ENCODE data around the gene PIWIL4. TPM values are rescaled to one million over a fixed set of nuclear protein-coding genes. Genes with fewer than 3 reads are reported as not detected.
"Not testable (repeated sequence)": the region's sequence is repeated elsewhere in the genome, so short reads cannot be mapped to it uniquely, and the experiment has no call there.

Gene PIWIL4
- total RNA-seq, 1 donor from 2014 or later, result 1.5 TPM

- no peak for DNase-seq (ENCODE audit: low spot score)
Measured at GRCh38 chr11:94546886-94547285, 20.3 kb upstream of the PIWIL4 start.

- DNase-seq (ENCODE audit: low spot score), result no peak
Measured at GRCh38 chr11:94549146-94549545, 18.0 kb upstream of the PIWIL4 start.

GRCh38 chr11:94550513-94550912, 16.7 kb upstream of the PIWIL4 start:
- no peak for DNase-seq (ENCODE audit: low spot score)

DNA sequence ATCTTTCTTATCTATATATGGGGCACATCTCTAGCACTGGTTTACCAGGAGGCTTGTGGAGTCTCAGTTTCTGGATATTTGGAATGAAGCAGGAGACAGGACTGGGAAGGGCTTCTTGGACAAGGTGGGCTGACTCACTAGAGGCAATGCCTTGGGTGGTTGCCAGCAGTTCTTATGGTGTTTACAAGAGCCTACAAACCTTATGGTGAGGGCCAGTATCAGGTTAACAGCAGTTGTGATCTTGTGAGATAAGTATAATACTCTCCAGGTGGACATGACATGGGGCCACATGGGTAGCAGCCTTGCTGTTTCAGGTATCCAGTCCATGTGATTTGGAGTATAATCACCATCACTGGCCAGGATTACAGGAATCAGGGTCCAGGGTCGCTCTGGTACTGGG, 13.2 kb upstream of the PIWIL4 start:
- DNase-seq (ENCODE audit: low spot score), result no peak

DNA sequence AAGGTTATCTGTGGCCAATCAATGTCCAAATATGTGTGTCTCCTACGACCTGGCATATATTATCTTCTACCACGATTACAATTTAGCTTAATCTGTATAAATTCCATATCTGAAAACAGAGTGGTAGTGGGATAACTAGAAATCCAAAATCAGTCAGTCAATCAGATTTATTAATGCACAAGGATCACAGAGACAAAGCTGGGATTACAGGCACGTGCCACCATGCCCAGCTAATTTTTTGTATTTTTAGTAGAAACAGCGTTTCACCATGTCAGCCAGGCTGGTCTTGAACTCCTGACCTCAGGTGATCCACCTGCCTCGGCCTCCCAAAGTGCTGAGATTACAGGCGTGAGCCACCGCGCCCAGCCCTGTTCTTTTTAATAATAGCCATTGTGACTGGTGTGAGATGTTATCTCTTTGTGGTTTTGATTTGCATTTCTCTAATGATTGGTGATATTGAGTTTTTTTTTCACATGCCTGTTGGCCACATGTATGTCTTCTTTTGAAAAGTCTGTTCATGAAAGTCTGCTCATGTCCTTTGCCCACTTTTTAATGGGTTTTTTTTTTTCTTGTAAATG, 11.3 kb upstream of the PIWIL4 start:
- not testable (repeated sequence) for DNase-seq (ENCODE audit: low spot score)

DNA sequence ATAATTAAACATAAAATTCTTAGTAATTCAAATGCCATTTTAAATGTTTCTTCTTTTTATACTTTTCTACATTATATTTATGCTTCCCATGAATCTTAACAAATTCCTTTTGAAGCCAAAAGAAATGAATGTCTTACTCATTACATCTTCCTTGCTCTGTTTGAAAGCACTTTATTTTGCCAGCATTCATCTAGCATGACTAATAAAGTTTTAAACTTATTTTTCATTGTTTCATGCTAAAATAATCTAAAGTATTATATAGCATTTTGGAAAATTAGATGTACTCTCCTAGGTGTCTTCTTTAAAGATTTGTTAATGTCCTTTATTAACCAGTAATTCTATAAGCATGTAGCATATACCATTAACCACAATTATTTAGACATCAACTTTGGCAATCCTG, 9.7 kb upstream of the PIWIL4 start:
- DNase-seq (ENCODE audit: low spot score), result no peak

GRCh38 chr11:94557992-94558391, 9.2 kb upstream of the PIWIL4 start:
- no peak for DNase-seq (ENCODE audit: low spot score)

- DNase-seq (ENCODE audit: low spot score), result no peak
Measured at GRCh38 chr11:94558468-94558867, 8.7 kb upstream of the PIWIL4 start.

DNA sequence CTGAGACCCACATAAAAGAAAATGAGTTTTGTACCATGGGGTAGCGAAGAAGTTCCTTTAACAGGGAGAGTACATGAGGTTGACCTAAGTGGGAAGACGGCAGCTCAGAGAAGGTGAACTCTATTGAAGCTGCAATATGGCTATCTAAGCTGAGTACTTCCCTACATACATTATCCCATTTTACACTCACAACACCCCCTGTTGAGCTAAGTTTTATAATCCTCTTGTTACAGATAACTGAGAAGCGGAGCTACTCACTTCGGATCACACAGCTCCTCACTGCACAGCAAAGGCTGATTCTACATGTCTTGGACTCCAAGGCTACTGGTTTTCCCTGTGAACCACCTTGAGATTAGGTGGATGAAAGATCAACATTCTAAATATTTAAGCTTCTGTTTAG, 8.2 kb upstream of the PIWIL4 start:
- no peak for DNase-seq (ENCODE audit: low spot score)

DNA sequence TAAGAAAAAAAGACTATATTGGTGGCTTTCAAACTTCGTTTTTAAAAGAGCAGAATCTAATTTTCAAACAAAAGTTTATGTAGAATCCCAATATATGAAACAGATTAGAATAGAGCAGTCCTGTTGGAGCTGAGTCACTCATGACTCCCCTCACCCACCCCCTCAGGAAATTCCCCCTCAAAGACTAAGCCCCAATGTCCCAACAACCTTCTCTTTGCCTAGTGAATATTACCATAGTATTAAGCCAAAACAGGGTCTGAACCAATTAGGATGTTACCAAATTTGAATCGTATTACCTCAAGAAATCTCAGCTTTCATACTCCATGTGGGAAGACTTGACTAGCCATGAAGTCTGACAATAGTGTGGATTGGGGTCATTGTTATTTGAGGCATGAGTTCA, 7.8 kb upstream of the PIWIL4 start:
- no peak for DNase-seq (ENCODE audit: low spot score)

DNA sequence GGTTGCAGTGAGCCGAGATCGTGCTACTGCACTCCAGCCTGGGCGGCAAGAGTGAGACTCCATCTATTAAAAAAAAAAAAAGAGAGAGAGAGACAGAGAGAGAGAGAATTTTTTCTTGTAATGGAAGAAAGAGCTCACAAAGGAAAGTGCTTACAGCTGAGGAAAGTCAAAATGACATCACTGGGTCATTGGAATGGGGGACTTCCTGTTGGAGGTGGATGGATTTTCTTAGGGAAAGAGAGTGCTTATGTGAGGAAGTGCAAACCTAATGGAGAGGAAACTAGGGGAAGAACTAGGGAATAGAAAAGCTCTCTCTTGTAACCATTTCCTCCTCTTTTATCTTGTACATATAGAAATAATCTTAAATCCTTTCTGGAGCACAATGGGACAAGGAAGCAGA, 6.3 kb upstream of the PIWIL4 start:
- DNase-seq (ENCODE audit: low spot score), result no peak

GRCh38 chr11:94563176-94563847, 3.9 kb upstream of the PIWIL4 start:
- DNase-seq (ENCODE audit: low spot score), result no peak

- DNase-seq (ENCODE audit: low spot score), result no peak
Measured at GRCh38 chr11:94563848-94564467, 3.2 kb upstream of the PIWIL4 start.

DNA sequence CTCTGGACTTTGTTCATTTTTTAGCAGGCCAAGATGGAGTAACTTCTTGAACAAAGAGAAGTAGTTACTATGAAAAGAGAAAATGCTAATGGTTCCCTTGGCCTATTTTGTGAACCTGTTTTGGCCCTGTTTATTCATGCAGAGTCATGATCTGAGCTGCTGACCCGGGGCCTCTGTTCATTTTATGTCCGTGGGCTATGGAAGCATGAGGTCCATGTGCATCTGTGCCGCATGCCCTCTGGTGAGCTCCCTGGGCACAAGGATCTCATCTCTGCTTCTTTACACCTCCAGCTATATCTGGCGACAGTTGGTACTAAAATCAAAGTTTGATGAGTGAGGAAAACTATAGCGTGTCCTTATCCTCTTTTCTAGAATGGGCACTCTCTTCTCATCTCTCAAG, 1.0 kb downstream of the PIWIL4 start:
- no peak for DNase-seq (ENCODE audit: low spot score)

DNA sequence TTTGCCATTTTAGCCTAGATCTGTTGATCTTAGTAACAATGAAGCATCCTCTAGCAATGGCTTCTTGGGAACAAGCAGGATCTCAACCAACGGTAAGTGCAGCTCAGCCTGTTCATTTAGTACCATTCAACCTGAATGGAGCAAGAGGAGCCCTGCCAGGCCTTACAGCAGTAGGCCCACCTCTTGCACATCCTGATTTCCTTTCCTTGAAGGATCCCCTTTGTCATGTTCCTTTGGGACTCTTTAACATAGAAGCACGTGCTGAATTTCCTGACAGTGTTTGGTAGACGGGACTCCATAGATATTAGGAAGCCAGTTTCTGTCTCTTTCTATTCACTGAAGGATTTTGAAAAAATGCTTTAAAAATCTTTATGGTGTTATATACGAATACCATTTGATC, 1.5 kb downstream of the PIWIL4 start:
- DNase-seq (ENCODE audit: low spot score), result no peak

DNA sequence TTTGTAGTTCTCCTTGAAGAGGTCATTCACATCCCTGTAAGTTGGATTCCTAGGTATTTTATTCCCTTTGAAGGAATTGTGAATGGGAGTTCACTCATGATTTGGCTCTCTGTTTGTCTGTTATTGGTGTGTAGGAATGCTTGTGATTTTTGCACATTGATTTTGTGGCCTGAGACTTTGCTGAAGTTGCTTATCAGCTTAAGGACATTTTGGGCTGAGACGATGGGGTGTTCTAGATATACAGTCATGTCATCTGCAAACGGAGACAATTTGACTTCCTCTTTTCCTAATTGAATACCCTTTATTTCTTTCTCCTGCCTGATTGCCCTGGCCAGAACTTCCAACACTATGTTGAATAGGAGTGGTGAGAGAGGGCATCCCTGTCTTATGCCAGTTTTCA, 5.8 kb downstream of the PIWIL4 start:
- not testable (repeated sequence) for DNase-seq (ENCODE audit: low spot score)

DNA sequence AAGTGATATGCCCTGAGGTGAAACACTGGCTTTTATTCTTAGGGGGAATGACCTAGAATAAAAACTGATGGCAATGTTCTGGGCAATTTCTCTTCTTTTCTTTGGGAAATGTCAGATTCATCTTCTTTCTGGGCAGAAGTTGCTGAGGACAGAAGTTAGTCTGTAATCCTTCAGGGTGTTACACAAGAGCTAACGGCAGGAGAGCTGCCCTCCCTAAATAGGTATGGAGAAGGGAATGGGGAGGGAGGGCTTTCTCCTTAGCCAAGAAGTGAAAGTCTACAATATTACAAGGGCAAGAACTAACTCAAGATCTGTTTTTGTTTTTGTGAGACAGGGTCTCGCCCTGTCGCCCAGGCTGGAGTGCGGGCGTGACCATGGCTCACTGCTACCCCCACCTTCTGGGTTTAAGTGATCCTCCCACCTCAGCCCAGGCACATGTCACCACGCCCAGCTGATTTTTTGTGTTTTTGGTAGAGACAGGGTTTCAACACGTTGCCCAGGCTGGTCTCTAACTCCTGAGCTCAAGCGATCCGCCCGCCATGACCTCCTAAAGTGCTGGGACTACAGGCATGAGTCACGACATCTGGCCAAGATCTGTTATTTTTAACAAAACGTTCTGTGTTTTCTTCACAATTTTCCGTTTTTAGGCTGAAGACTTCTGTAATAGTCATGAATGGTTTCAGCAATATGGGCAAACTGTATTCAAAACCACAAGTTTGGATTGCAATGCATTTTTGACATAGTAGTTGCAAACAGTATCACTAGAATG, 7.2 kb downstream of the PIWIL4 start:
- no peak for DNase-seq (ENCODE audit: low spot score)

GRCh38 chr11:94576306-94576705, 9.1 kb downstream of the PIWIL4 start:
- no peak for DNase-seq (ENCODE audit: low spot score)

- DNase-seq (ENCODE audit: low spot score), result no peak
Measured at GRCh38 chr11:94577841-94578240, 10.7 kb downstream of the PIWIL4 start.

- no peak for DNase-seq (ENCODE audit: low spot score)
Measured at GRCh38 chr11:94581926-94582325, 14.8 kb downstream of the PIWIL4 start.

DNA sequence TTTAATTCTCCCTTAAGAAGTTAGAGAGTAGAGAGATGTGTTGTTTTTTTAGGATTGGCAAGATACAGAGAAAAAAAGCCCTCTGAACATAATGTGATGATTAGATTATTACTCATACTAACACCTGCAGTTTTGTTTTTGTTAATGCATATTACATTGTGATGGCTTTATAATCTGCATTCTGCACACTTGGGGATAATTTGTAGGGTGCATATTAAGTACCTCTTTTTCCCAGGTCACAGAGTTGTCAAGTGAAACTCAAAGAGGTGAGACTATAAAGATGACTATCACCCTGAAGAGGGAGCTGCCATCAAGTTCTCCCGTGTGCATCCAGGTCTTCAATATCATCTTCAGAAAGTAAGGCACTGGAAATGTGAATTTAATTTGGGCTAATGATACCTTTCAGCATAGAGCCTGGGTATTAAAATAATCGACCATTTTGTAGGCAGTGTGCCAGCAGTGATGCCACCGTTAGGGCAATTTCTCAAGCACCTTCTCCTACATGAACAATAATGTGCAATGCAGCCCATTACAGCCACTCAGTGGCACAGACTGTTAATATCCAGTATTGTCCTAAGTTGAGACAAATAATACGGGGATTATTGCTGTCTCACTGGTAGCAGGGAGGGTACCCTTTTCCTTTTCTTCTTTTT, 16.2 kb downstream of the PIWIL4 start:
- DNase-seq (ENCODE audit: low spot score), result no peak

Data from mesenteric fat pad (tissue), 1 donor.